GM10847 (cell line): ENCODE results near the gene CCND1.

Experiments
- POLR2A ChIP-seq: IDR thresholded peaks from 2 replicates; pipeline ENCODE4 v1.6.1; 2011; ENCODE audit not compliant: insufficient read length; ENCODE audit errors: extremely low read depth

Gene CCND1

GRCh38 chr11:69698362-69698761, 57.4 kb downstream of the CCND1 start:
- no peak for TF ChIP-seq POLR2A

DNA sequence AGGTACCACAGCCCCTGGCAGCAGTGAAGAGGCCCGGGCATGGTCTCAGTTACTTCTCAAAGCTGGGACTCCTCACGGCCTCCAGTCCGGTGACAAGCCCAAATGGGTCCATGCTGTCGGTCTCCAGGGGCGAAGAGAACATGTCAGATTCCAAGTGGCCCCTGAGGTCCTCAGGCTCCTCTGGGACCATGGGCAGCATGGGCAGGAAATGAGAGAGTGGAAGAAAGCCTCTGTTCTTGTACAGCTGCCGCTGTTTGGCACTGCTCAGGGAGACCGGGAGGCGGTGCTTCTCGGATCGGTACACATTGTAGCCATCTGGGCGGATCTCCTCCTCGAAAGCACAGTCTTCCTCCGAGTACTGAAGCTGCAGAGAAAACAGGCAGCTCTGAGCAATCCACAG, 58.3 kb downstream of the CCND1 start:
- no peak for TF ChIP-seq POLR2A

DNA sequence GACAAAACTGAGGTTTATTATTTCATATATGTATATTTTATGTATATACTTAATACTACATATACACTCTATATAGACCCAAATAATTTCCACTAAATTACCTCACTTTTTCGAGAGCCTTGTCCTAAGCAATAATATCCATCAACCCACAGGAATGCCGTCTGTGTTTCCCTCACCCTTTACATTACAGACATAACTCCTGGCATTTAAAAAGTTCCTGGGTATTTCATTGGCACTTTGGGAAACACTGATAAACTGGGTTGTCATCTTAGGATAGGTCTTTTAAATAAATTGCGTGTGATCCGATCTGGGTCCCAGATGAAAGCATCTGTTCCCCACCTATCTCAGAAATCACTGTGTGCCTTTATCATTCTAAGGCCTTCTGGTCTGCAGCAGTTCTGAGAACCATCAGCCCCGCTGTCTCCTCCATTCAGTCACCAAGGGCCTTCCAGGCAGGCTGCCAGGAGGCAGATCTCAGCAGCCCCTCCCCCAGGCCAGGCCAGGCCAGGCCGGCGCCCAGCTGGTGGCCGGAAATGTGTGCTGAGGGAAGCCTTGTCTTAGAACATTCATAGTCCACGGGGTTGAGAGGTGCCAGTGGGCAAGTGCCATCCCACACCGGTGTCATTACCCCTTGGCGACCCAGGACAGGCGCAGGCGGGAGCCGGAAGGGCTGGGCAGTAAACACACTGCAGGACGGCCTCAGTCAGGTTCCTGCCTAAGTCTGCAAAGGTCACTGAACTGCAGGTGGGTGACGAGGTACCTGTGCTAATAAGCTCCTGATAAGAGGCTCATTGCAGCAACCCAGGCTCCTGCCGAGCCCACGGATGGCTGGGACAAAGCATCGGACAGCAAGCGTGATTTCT, 59.6 kb downstream of the CCND1 start:
- no peak for TF ChIP-seq POLR2A

DNA sequence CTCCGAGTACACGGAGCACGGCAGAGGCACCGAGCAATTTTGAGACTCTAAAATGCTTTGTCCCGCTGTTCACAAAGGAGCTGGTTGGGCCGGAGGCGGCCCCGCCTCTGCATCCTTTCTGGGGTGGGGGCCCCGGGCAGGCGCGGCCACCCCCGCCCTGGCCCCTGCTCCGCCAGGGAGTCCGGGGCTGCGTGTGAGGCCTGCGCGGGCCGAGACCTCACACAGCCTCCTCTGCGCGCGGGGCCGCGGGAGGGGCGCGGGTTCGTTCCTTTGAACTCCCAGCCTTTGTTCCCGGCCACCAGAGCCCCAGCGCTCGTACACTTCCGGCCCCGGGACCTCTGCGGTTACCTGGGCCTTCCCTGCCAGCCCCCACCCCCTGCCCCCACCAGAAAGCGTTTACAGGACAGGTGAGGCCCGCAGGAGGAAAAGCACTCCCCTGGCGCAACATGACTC, 61.3 kb downstream of the CCND1 start:
- no peak for TF ChIP-seq POLR2A

- no peak for TF ChIP-seq POLR2A
Measured at GRCh38 chr11:69702769-69703452, 62.0 kb downstream of the CCND1 start.

DNA sequence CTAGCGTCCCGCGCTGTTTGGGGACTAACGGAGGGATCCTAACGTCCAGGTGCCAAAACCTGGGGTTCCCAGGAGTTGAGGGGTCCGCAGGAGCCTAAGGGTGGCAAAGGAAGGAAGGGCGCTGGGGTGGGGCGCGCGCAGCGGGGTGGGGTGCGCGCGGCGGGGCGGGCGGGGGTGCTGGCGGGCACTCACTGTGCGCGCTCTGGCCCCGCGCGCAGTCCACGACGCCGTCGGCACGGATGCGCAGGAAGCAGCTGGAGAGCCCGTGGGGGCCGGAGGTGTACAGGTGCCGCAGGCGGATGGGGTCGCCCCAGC, 62.5 kb downstream of the CCND1 start:
- no peak for TF ChIP-seq POLR2A
